GM10266 (cell line): ENCODE data around the gene ZNF189.
"Not testable (repeated sequence)": the region's sequence is repeated elsewhere in the genome, so short reads cannot be mapped to it uniquely, and the experiment has no call there.

Source experiments
- DNase-seq: peaks from one replicate; pipeline ENCODE4 v3.0.0; 2012; ENCODE audit errors: extremely low spot score
- TF ChIP-seq, protein P1 (sequence below): IDR thresholded peaks from 2 replicates; pipeline ENCODE4 v1.5.1; 2012; ENCODE audit warnings: mild to moderate bottlenecking, low read depth; ENCODE audit not compliant: control insufficient read depth, insufficient read depth; ENCODE audit errors: missing control alignments

The ZNF189 gene

DNA sequence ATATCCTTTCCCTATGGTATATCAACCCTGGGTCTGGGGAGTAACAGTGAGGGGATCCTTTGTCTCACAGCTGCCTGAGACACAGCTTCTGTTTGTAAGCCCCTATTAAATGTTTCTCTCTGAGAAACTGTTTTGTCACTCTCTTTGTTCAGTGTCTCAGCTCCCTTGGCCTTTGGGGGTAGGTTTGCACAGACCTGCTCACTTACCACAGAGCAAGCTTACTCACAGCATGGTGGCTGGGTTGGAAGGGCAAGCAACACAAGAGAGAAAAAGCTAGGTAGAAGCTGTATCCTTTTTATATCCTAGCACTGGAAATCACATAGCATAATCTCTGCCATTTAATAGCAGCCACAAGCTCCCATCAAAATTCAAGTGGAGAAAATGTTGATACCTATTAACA, 18.4 kb upstream of the ZNF189 start:
- TF ChIP-seq, protein P1, sequence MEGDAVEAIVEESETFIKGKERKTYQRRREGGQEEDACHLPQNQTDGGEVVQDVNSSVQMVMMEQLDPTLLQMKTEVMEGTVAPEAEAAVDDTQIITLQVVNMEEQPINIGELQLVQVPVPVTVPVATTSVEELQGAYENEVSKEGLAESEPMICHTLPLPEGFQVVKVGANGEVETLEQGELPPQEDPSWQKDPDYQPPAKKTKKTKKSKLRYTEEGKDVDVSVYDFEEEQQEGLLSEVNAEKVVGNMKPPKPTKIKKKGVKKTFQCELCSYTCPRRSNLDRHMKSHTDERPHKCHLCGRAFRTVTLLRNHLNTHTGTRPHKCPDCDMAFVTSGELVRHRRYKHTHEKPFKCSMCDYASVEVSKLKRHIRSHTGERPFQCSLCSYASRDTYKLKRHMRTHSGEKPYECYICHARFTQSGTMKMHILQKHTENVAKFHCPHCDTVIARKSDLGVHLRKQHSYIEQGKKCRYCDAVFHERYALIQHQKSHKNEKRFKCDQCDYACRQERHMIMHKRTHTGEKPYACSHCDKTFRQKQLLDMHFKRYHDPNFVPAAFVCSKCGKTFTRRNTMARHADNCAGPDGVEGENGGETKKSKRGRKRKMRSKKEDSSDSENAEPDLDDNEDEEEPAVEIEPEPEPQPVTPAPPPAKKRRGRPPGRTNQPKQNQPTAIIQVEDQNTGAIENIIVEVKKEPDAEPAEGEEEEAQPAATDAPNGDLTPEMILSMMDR = no peak

DNA sequence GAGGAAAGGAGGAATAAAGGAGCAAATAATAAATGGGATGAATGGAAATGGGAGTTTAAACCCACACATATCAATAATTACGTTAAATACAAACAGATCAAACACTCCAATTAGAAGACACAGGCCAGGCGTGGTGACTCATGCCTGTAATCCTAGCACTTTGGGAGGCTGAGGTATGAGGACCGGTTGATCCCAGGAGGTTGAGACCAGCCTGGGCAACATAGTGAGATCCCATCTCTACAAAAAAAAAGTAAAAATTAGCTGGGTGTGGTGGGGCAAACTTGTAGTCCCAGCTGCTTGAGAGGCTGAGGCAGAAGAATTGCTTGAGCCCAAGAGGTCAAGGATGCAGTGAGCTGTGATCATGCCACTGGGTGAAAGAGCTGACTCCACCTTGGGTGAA, 17.5 kb upstream of the ZNF189 start:
- DNase-seq = no peak
- TF ChIP-seq, protein P1 = no peak

More for the DNA sequence above, 18.4 kb upstream of the ZNF189 start:
- no peak for DNase-seq

DNA sequence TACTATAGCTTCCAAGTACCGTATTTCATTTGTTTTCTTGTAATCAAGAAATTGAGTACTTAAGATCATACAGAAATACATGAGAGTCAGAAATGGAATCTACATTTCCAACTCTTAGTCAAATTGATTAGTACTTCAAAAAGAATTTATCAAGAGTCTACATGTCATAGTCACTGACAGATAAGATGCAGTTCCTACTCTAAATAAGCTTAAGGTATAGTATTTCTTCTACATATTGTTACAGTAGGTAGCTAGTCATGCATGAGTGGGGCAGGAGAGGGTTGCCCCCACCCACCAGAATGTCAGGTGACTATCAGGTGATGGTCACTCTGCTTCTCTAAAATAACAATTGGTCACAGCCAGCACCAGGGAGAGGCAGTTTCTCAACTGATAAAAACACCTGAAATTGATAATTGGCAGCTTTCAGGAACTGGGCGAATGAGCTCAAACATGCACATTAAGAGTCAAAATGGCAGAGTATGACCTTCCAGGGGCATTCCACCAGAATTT, 16.8 kb upstream of the ZNF189 start:
- TF ChIP-seq, protein P1 = no peak
- no peak for DNase-seq

DNA sequence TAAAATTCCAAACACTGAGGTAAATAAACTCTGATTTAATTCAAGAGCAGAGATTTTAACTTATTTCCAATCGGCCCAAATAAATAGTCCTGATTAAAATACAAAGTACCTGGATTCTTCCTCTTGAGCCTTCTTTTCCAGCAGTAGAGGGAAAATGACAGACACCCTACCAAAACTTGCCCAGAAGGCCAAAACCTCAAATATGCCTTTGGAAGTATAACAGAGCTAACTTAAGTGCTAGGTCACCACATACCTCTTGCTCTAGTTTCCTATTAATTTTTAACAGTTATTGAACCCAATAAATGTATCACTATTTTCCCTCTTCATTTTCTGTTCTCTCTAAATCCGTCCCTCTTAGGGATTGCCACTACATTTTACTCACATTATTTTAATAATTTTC, 15.3 kb upstream of the ZNF189 start:
- TF ChIP-seq, protein P1 = no peak
- DNase-seq = no peak

DNA sequence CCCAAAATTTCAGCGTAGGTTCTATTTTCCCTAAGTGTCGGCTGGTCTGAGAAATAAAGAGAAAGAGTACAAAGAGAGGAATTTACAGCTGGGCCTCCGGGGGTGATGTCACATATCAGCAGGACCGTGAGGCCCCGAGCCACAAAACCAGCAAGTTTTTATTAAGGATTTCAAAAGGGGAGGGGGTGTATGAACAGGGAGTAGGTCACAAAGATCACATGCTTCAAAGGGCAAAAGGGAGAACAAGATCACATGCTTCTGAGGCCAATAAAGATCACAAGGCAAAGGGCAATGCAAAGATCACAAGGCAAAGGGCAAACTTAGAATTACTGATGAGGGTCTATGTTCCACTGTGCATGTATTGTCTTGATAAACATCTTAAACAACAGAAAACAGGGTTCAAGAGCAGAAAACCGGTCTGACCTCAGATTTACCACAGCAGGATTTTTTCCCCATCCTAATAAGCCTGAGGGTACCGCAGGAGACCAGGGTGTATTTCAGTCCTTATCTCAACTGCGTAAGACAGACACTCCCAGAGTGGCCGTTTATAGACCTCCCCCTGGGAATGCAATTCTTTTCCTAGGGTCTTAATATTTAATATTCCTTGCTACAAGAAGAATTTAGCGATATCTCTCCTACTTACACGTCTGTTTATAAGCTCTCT, 13.6 kb upstream of the ZNF189 start, which contains the start of gene BAAT:
TSS of gene BAAT (minus strand) at position 134 of the 664 bp plus-strand sequence. CDS start 13,602 bp downstream, outside the sequence.
- not testable (repeated sequence) for DNase-seq

DNA sequence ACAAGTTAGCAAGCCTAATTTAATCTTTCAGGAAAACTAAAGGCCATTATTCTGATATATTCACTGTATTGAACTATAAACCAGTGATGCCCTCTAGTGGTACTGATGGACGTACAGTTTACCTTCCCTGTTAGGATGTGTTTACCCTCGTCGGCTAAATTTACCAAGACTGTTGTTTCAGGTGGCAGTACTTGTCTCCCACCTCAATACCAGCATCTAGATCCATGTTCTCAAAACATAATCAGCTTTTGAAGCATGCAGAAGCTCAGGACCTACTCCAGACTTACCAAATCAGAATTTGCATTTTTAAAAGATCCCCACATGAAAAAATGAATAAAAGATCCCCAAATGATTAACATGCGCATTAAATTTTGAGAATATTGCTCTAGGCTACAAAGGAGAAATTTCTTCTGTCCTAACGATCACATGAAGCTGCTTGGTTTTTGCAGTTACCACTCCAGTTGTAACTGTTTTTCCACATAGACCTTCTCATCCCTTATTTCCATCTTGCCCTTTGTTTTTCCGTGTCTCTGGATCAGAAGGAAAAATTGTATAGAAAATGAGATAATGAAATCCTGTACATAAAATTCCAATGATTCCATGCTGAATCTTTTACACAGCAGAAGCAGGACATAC, 10.7 kb upstream of the ZNF189 start:
- TF ChIP-seq, protein P1 = peak; percentile 29
- DNase-seq = no peak

DNA sequence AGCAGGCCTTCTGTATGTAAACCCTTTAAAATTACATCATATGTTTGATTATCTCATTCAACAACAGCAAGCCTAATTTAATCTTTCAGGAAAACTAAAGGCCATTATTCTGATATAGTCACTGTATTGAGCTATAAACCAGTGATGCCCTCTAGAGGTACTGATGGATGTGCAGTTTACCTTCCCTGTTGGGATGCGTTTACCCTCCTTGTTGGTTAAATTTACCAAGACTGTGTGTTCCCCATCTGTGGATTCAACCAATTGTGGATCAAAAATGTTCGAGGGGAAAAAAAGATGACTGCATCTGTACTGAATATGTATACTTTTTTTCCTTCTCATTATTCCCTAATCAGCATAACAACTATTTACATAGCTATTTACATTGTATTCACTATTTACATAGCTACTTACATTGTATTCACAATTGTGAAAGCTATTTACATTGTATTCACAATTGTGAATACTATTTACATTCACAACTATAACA, 10.1 kb upstream of the ZNF189 start:
- DNase-seq = no peak
- TF ChIP-seq, protein P1 = peak; percentile 14
